ENCODE data around the gene TGIF2. TPM values are rescaled to one million over a fixed set of nuclear protein-coding genes. Genes with fewer than 3 reads are reported as not detected.
"Not testable (repeated sequence)": the region's sequence is repeated elsewhere in the genome, so short reads cannot be mapped to it uniquely, and the experiment has no call there.

Gene TGIF2
- polyA plus RNA-seq, 1 donor (not counting 4 experiments of a cell fraction or from before 2014, with no cell fraction given) = 6.7 TPM

- no peaks in the 10 kb centered on the region for H3K9me3 ChIP-seq (ENCODE audit: control insufficient read depth, low read depth, low read length)
- FAIRE-seq = no peak
- DNase-seq (ENCODE audit: low read depth, low spot score) = no peak
- H3K79me2 ChIP-seq (ENCODE audit: control insufficient read depth, insufficient read depth, low read length) = no peaks in the 10 kb centered on the region
- H3K4me2 ChIP-seq (ENCODE audit: control insufficient read depth, extremely low read depth, insufficient read depth, low read depth, low read length) = no peak overlapping the region
- no peak overlapping the region for H3K27ac ChIP-seq (ENCODE audit: control insufficient read depth, insufficient read depth, low read length)
- H2AFZ ChIP-seq (ENCODE audit: control insufficient read depth, low read length) = no peak overlapping the region
- no peaks in the 10 kb centered on the region for H3K4me1 ChIP-seq (ENCODE audit: control insufficient read depth, extremely low read depth, insufficient read depth, low read length)
- TF ChIP-seq CTCF (optimal IDR thresholded peaks at IDR 0.05 in 1 of 3, IDR thresholded peaks at IDR 0.05 in 1 of 3, conservative IDR thresholded peaks at IDR 0.05 in 1 of 3; ENCODE audit: extremely low read depth in 1 of 3, insufficient read depth in 2 of 3, low read length in 3 of 3) = no peak
- TF ChIP-seq EZH2 (IDR thresholded peaks at IDR 0.05; ENCODE audit: low read length) = no peak
- H3K36me3 ChIP-seq (ENCODE audit: control insufficient read depth in 2 of 2, extremely low read depth in 1 of 2, insufficient read depth in 2 of 2, low read length in 2 of 2) = no peaks in the 10 kb centered on the region
- no peak overlapping the region for H3K4me3 ChIP-seq (ENCODE audit: control insufficient read depth in 2 of 3, extremely low read depth in 1 of 3, insufficient read depth in 2 of 3, low read depth in 1 of 3, low read length in 3 of 3)
- no peaks in the 10 kb centered on the region for H4K20me1 ChIP-seq (ENCODE audit: control insufficient read depth, extremely low read depth, insufficient read depth, low read length)
- dilution Hi-C loops (cut with MboI; ENCODE audit: extremely low pct_ligation_motif_present, low sequenced_read_pairs) = no loop called here
- no peaks in the 10 kb centered on the region for H3K27me3 ChIP-seq (ENCODE audit: control insufficient read depth, extremely low read depth, insufficient read depth, low read length)
- H3K9ac ChIP-seq (ENCODE audit: control insufficient read depth, extremely low read depth, insufficient read depth, low read length) = no peak overlapping the region
- no peaks in the 10 kb centered on the region for H3K9me1 ChIP-seq (ENCODE audit: control insufficient read depth, extremely low read depth, insufficient read depth, low read length)
Measured at GRCh38 chr20:36633285-36633772, 59.9 kb downstream of the TGIF2 start.

GRCh38 chr20:36634342-36634741 is 60.9 kb downstream of the TGIF2 start:
- Histone ChIP-seq H3K9ac (ENCODE audit: control insufficient read depth, extremely low read depth, insufficient read depth, low read length) (no peak overlapping the region), H3K4me3 (ENCODE audit: control insufficient read depth in 2 of 3, extremely low read depth in 1 of 3, insufficient read depth in 2 of 3, low read depth in 1 of 3, low read length in 3 of 3) (no peak overlapping the region), H3K27me3 (ENCODE audit: control insufficient read depth, extremely low read depth, insufficient read depth, low read length) (no peaks in the 10 kb centered on the region), H3K9me1 (ENCODE audit: control insufficient read depth, extremely low read depth, insufficient read depth, low read length) (no peaks in the 10 kb centered on the region), H3K27ac (ENCODE audit: control insufficient read depth, insufficient read depth, low read length) (no peak overlapping the region), H3K36me3 (ENCODE audit: control insufficient read depth in 2 of 2, extremely low read depth in 1 of 2, insufficient read depth in 2 of 2, low read length in 2 of 2) (no peaks in the 10 kb centered on the region), H4K20me1 (ENCODE audit: control insufficient read depth, extremely low read depth, insufficient read depth, low read length) (no peaks in the 10 kb centered on the region), H3K79me2 (ENCODE audit: control insufficient read depth, insufficient read depth, low read length) (no peaks in the 10 kb centered on the region), H3K9me3 (ENCODE audit: control insufficient read depth, low read depth, low read length) (no peaks in the 10 kb centered on the region), H2AFZ (ENCODE audit: control insufficient read depth, low read length) (no peak overlapping the region), H3K4me2 (ENCODE audit: control insufficient read depth, extremely low read depth, insufficient read depth, low read depth, low read length) (no peak overlapping the region), H3K4me1 (ENCODE audit: control insufficient read depth, extremely low read depth, insufficient read depth, low read length) (no peaks in the 10 kb centered on the region)
- TF ChIP-seq EZH2 (IDR thresholded peaks at IDR 0.05; ENCODE audit: low read length) (no peak), CTCF (optimal IDR thresholded peaks at IDR 0.05 in 1 of 3, IDR thresholded peaks at IDR 0.05 in 1 of 3, conservative IDR thresholded peaks at IDR 0.05 in 1 of 3; ENCODE audit: extremely low read depth in 1 of 3, insufficient read depth in 2 of 3, low read length in 3 of 3) (no peak)
- dilution Hi-C loops (cut with MboI; ENCODE audit: extremely low pct_ligation_motif_present, low sequenced_read_pairs) = no loop called here
- DNase-seq (ENCODE audit: low read depth, low spot score) = no peak
- no peak for FAIRE-seq

GRCh38 chr20:36638876-36639400 is 65.5 kb downstream of the TGIF2 start:
- H3K36me3 ChIP-seq (ENCODE audit: control insufficient read depth in 2 of 2, extremely low read depth in 1 of 2, insufficient read depth in 2 of 2, low read length in 2 of 2); H3K4me1 ChIP-seq (ENCODE audit: control insufficient read depth, extremely low read depth, insufficient read depth, low read length); FAIRE-seq; dilution Hi-C loops (cut with MboI; ENCODE audit: extremely low pct_ligation_motif_present, low sequenced_read_pairs); H3K4me3 ChIP-seq (ENCODE audit: control insufficient read depth in 2 of 3, extremely low read depth in 1 of 3, insufficient read depth in 2 of 3, low read depth in 1 of 3, low read length in 3 of 3); H3K27me3 ChIP-seq (ENCODE audit: control insufficient read depth, extremely low read depth, insufficient read depth, low read length); H3K9me3 ChIP-seq (ENCODE audit: control insufficient read depth, low read depth, low read length); H3K27ac ChIP-seq (ENCODE audit: control insufficient read depth, insufficient read depth, low read length); H4K20me1 ChIP-seq (ENCODE audit: control insufficient read depth, extremely low read depth, insufficient read depth, low read length); H3K79me2 ChIP-seq (ENCODE audit: control insufficient read depth, insufficient read depth, low read length); H3K9ac ChIP-seq (ENCODE audit: control insufficient read depth, extremely low read depth, insufficient read depth, low read length); DNase-seq (ENCODE audit: low read depth, low spot score); H3K9me1 ChIP-seq (ENCODE audit: control insufficient read depth, extremely low read depth, insufficient read depth, low read length); H3K4me2 ChIP-seq (ENCODE audit: control insufficient read depth, extremely low read depth, insufficient read depth, low read depth, low read length); H2AFZ ChIP-seq (ENCODE audit: control insufficient read depth, low read length): not testable (repeated sequence)

All from keratinocyte (primary cell).